A549 (cell line): ENCODE measurements around the gene PLEKHA6. TPM values are rescaled to one million over a fixed set of nuclear protein-coding genes. Genes with fewer than 3 reads are reported as not detected.

Source experiments
- ATAC-seq, 2 experiments: fragments of 200-7000 bp in 1 of 2; fragments of >200 bp in 1 of 2; cut with Nextera tagmentation in 1 of 2; cut with Tn5 transposase in 1 of 2; 3 replicates each; pipeline versions ENCODE4 v1.8.0 to v1.9.1; 2018 to 2020; ENCODE audit warnings: mild to moderate bottlenecking in 1 of 2, moderate library complexity in 1 of 2
- CTCF ChIA-PET: fragments of 300-600 bp; sonication (Branson Sonifier 250); formaldehyde crosslinking; extraction: SDS; loops from one replicate; lab custom pipeline; 2021; ENCODE audit warnings: antibody characterized with exemption, inconsistent platforms; lab: Yijun Ruan, JAX
- POLR2A ChIA-PET: fragments of 350-600 bp; formaldehyde crosslinking; extraction: SDS; loops from one replicate; lab custom pipeline; 2021; ENCODE audit warnings: antibody characterized with exemption, inconsistent platforms; lab: Yijun Ruan, JAX
- DNase-seq, 2 experiments: peaks; one replicate each; pipeline versions ENCODE4 v3.0.0 to v3.0.0-alpha.2; 2011 to 2016; ENCODE audit warnings: low read depth in 1 of 2, low spot score in 1 of 2
- FAIRE-seq: peaks from 2 replicates; lab custom pipeline; 2011; peaks lifted over from hg19 to GRCh38; lab: Jason Lieb, UNC
- H3K27ac ChIP-seq, 2 experiments: fragments of >200 bp; sonication (Bioruptor Twin); formaldehyde crosslinking; 3 replicates each; pipeline ENCODE4 v1.5.1; 2016 to 2017
- H3K4me1 ChIP-seq: fragments of >200 bp; sonication (Bioruptor Twin); formaldehyde crosslinking; 3 replicates; pipeline ENCODE4 v1.6.1; 2016
- H3K4me2 ChIP-seq: fragments of >200 bp; sonication (Bioruptor Twin); formaldehyde crosslinking; 3 replicates; pipeline ENCODE4 v1.6.1; 2016
- H3K4me3 ChIP-seq: fragments of >200 bp; sonication (Bioruptor Twin); formaldehyde crosslinking; 3 replicates; pipeline ENCODE4 v1.5.1; 2016
- H3K9me3 ChIP-seq: fragments of >200 bp; sonication (Bioruptor Twin); formaldehyde crosslinking; 3 replicates; pipeline ENCODE4 v1.6.1; 2016
- BCL3 ChIP-seq: fragments of >200 bp; sonication (Bioruptor Twin); formaldehyde crosslinking; IDR thresholded peaks from 3 replicates; pipeline ENCODE4 v1.6.1; 2016
- CHD2 ChIP-seq: fragments of 150-350 bp; IDR thresholded peaks from 2 replicates; pipeline ENCODE4 v1.6.1; 2014; ENCODE audit warnings: low read length; ENCODE audit not compliant: partially characterized antibody
- CHD4 ChIP-seq: fragments of 200-600 bp; sonication (generic); IDR thresholded peaks from 2 replicates; pipeline ENCODE4 v1.6.1; 2016; ENCODE audit warnings: antibody characterized with exemption, mild to moderate bottlenecking, borderline replicate concordance
- ELK1 ChIP-seq: fragments of 150-350 bp; IDR thresholded peaks from 2 replicates; pipeline ENCODE4 v1.6.1; 2014; ENCODE audit warnings: low read depth, mild to moderate bottlenecking, low read length
- HDAC2 ChIP-seq: fragments of 200-600 bp; sonication (generic); IDR thresholded peaks from 2 replicates; pipeline ENCODE4 v1.6.1; 2016
- HMGXB4 ChIP-seq: fragments of 250-450 bp; sonication (Bioruptor Pico); IDR thresholded peaks from 2 replicates; pipeline ENCODE4 v1.5.0; 2021; ENCODE audit warnings: mild to moderate bottlenecking, moderate library complexity, borderline replicate concordance
- KDM5A ChIP-seq: fragments of 200-600 bp; sonication (generic); IDR thresholded peaks from 2 replicates; pipeline ENCODE4 v1.6.1; 2016; ENCODE audit warnings: antibody characterized with exemption, mild to moderate bottlenecking
- MAZ ChIP-seq: fragments of 150-350 bp; IDR thresholded peaks from 2 replicates; pipeline ENCODE4 v1.6.1; 2014; ENCODE audit warnings: antibody characterized with exemption, low read depth, low read length, borderline replicate concordance
- NFE2L2 ChIP-seq: fragments of 150-350 bp; conservative IDR thresholded peaks from 2 replicates; pipeline ENCODE4 v1.6.1; 2014; ENCODE audit warnings: low read length
- NPAS2 ChIP-seq: fragments of 250-450 bp; sonication (Bioruptor Pico); IDR thresholded peaks from 2 replicates; pipeline ENCODE4 v1.8.0; 2022; ENCODE audit warnings: mild to moderate bottlenecking, moderate library complexity, borderline replicate concordance
- RCOR1 ChIP-seq: fragments of 150-350 bp; IDR thresholded peaks from 2 replicates; pipeline ENCODE4 v1.6.1; 2014; ENCODE audit warnings: antibody characterized with exemption, low read length, low read depth
- REST ChIP-seq: fragments of 200-600 bp; sonication (generic); IDR thresholded peaks from 2 replicates; pipeline ENCODE4 v1.6.1; 2016; ENCODE audit warnings: antibody characterized with exemption, mild to moderate bottlenecking, moderate library complexity
- RNF2 ChIP-seq: fragments of 200-600 bp; sonication (generic); IDR thresholded peaks from 2 replicates; pipeline ENCODE4 v1.6.1; 2016; ENCODE audit warnings: low read depth, mild to moderate bottlenecking, antibody characterized with exemption, moderate library complexity, borderline replicate concordance
- ZC3H11A ChIP-seq: fragments of 450-650 bp; IDR thresholded peaks from 2 replicates; pipeline ENCODE4 v1.6.1; 2014; ENCODE audit warnings: antibody characterized with exemption, mild to moderate bottlenecking
- WGBS: methylation state at CpG from one replicate; pipeline ENCODE4 v1.1.6; 2017; ENCODE audit errors: missing lambda C conversion rate; 5-methylcytosine and 5-hydroxymethylcytosine counted together
- polyA plus RNA-seq, 4 experiments: library from polyadenylated mRNA; depleted of rRNA in 3 of 4; stranded (reverse); fragments of >200 nt; fragmentation: RNase III in 1 of 4; extraction: RNeasy Plus Mini Kit Qiagen cat#74134 plus additional on column Dnase treatment in 1 of 4; gene quantifications; 2 replicates in 3 of 4; 3 replicates in 1 of 4; pipeline ENCODE4 v1.2.3, GENCODE V29; 2011 to 2017
- TF ChIP-seq, protein P1 (sequence below): fragments of >200 bp; sonication (Bioruptor Twin); formaldehyde crosslinking; IDR thresholded peaks from 2 replicates; pipeline ENCODE4 v1.6.1; 2016

Gene PLEKHA6
- polyA plus RNA-seq, 2 of the 4 experiments (the other 2 are of a cell fraction) = 13.0 to 26.2 TPM

GRCh38 chr1:204383163-204383904 lies 23.6 kb upstream of the PLEKHA6 start (continued):
- TF ChIP-seq BCL3 (no peak), ELK1 (no peak)
- TF ChIP-seq, protein P1, sequence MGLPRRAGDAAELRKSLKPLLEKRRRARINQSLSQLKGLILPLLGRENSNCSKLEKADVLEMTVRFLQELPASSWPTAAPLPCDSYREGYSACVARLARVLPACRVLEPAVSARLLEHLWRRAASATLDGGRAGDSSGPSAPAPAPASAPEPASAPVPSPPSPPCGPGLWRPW = no peak

GRCh38 chr1:204382714-204383083 lies 23.0 kb upstream of the PLEKHA6 start:
- no peak overlapping the region for H3K4me2 ChIP-seq
- H3K27ac ChIP-seq = no peak overlapping the region
- peaks cover 15% of the 10 kb centered on the region for H3K4me1 ChIP-seq
- H3K9me3 ChIP-seq = no peaks in the 10 kb centered on the region
- no peak for FAIRE-seq
- no peak for ATAC-seq
- 46% methylated on average over 2 of the region's 2 CpGs for WGBS
- POLR2A ChIA-PET = interaction anchor here (0.7 kb wide), 1 partner anchor 30 kb away, joined by 7 read pairs; no protein-coding TSS in a partner anchor
- TF ChIP-seq ZC3H11A (no peak), CHD2 (no peak), KDM5A (no peak), HMGXB4 (CRISPR knock-in tag) (no peak), RCOR1 (no peak), CHD4 (no peak), BCL3 (no peak), RNF2 (no peak), MAZ (no peak), HDAC2 (no peak), NFE2L2 (no peak), NPAS2 (no peak), REST (no peak)
- TF ChIP-seq, all 56 proteins: peak for 0
- CTCF ChIA-PET = interaction anchor here (1.1 to 27.1 kb wide), 9 partner anchors 9 to 220 kb away, joined by 3 to 840 read pairs (median 6); partner anchors contain the start of gene PLEKHA6
- no peak for DNase-seq
- H3K4me3 ChIP-seq = no peak overlapping the region
